GM13977 (cell line): ENCODE results near the gene ABCF2.

Source experiments
- DNase-seq: peaks from one replicate; pipeline ENCODE4 v3.0.0; 2012; ENCODE audit warnings: low spot score
- in situ Hi-C: fragments of 300-500 bp; cut with MboI; formaldehyde crosslinking; loops from one replicate; pipeline ENCODE4 v1.12.0; 2022; ENCODE audit warnings: low sequenced_read_pairs, low pct_unique_long_range_greater_than_20kb, mixed read lengths, inconsistent platforms; ENCODE audit not compliant: unreplicated experiment
- TF ChIP-seq, protein P1 (sequence below): IDR thresholded peaks from 2 replicates; pipeline ENCODE4 v1.5.1; 2012; ENCODE audit warnings: mild to moderate bottlenecking, control low read depth; ENCODE audit not compliant: insufficient read depth; ENCODE audit errors: extremely low read depth, missing control alignments

The ABCF2 gene

DNA sequence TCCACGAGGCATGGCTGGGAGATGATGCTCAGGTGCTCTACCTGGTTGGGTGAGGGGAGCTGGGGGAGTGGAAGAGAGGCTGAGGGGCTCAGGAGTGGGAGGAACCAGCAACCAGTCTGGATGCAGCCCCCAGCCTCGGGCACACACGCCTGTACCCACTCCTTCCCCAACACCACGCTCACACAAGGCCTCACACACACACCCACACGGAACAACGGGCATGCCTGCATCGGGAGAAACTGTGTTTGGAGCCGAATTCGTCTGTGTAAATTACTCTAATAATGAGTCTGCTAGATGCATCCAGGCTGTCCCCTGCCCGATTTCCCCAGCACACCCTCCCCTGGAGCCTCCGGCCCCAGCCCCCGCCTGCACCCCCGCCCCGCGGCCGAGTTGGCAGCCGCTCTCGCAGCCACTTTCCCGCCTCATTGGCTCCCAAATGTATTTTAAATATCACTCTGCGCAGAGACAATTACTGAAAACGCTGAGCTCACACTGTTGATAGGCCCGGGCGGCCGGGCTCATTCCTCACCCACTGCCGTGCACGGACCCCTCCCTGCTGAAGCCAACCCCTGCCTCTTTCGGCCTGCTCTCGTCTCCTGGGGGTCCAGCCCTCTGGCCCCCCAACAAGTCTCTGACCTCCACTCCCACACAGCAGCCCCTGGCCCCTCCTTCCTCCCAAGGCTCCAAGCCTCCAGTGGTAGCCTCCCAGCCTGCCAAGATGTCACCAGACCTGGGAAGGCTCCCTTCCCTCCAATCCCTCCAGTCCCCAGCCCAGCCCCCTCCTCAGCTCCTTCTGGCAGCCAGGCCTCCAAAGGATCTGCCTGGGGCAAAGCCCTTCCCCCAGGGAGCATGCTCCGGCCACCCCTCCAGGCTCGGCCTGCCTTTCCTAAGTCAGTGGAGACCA lies 27.8 kb downstream of the ABCF2 start:
- in situ Hi-C loops = no loop called here
- TF ChIP-seq, protein P1, sequence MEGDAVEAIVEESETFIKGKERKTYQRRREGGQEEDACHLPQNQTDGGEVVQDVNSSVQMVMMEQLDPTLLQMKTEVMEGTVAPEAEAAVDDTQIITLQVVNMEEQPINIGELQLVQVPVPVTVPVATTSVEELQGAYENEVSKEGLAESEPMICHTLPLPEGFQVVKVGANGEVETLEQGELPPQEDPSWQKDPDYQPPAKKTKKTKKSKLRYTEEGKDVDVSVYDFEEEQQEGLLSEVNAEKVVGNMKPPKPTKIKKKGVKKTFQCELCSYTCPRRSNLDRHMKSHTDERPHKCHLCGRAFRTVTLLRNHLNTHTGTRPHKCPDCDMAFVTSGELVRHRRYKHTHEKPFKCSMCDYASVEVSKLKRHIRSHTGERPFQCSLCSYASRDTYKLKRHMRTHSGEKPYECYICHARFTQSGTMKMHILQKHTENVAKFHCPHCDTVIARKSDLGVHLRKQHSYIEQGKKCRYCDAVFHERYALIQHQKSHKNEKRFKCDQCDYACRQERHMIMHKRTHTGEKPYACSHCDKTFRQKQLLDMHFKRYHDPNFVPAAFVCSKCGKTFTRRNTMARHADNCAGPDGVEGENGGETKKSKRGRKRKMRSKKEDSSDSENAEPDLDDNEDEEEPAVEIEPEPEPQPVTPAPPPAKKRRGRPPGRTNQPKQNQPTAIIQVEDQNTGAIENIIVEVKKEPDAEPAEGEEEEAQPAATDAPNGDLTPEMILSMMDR = no peak
- no peak for DNase-seq

DNA sequence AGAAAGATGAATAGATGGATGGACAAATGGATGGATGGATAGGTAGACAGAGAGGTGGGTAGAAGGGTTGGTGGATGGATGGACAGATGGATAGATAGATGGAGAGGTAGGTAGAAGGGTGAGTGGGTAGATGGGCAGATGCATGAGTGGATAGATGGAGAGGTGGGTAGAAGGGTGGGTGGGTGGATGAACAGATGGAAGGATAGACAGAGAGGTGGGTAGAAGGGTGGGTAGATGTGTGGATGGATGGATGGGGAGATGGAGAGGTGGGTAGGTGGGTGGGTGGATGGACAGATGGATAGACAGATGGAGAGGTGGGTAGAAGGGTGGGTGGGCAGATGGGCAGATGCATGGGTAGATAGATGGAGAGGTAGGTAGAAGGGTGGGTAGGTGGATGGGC lies 29.1 kb downstream of the ABCF2 start:
- DNase-seq = no peak
- TF ChIP-seq, protein P1 = no peak
- in situ Hi-C loops = no loop called here

DNA sequence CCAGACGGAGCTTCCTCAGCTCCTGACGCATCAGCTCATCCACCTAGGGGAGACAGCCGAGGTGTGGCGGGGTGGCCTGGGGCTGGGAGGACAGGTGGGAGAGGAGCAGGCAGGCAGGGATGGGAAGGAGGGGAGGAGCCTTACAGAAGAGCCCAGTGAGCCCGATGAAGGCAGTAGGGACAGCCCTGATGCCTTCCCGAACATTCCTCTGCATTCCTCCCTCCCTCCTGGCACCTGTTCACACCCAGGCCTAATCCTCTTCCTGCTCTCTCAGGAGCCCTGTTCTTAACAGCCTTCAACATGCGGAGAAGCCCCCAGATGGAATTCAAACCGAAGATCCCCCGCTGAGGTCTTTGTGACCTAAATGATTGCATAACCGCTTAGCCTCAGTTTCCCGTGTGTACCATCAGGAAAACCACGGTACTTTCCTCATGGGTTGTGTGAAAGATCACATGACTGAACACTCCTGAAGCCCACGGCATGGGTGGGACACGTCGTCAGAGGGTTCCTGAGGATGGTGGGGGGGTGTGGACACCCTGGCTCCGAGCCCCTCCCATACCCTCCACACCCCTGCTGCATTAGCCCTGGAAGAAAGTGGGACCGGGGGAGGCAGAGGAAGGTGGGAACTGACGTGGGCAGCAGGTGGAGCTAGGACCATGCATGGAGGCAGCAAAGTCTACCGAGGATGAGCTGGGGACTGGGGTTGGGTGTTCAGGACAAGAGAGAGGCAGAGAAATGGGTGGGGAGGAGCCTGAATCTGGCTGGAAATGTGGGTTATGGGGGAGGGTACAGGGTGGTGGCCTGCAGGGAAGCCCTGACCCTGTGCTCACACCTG lies 31.2 kb downstream of the ABCF2 start:
- in situ Hi-C loops = no loop called here
- DNase-seq = no peak
- TF ChIP-seq, protein P1 = no peak

DNA sequence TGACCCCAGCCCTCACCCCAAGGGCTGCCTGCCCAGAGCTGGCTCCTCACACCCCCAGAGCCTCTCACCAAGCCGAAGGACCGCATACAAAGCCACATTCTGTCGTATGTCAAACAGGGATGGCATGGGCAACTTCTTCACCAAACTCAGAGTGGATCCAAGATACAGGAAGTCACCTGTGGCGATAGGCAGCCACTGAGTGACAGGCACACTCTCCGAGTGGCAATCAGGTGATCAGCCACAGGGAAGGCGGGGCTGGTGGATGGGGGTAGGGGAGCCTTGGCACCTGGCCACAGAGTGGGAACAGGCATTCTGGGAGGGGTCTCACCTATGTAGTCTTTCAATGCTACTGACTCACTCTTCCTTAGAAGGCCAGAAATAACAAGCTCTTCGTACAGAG lies 32.8 kb downstream of the ABCF2 start:
- in situ Hi-C loops = no loop called here
- DNase-seq = no peak
- TF ChIP-seq, protein P1 = no peak

DNA sequence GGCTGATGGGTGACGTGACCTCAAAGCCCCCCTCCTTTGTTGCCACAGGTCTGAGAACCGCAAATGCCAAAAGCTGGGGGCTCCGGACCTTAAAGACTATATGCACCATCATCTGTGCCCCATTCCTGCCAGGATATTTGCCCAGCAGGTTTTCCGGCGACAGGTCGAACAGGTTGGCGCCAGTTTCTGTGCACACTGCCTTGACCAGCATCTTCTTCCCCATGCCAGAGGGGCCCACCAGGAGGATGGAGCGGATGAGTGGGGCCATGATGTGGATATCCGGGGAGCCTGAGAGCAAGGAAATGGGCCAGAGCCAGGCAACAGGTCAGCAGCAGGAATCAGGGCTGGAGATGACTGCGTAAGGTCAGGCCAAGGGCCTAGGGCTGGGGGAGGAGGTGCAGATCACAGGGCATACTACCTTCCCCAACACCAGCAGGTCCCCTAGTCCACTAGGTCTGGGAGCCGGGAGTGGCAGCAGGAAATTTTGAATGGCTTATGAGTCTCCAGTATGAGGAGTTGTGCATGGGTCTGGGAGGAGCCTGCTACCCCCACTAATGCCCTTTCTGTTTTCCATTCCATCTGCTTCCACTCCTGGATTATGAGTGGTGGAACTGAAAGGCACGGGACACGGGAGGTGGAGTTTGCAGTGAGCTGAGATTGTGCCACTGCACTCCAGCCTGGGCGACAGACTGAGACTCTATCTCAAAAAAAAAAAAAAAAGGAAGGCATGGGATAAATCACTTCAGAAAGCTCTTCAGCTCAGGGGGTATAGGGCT lies 33.6 kb downstream of the ABCF2 start:
- TF ChIP-seq, protein P1 = no peak
- no peak for DNase-seq
- in situ Hi-C loops = no loop called here

DNA sequence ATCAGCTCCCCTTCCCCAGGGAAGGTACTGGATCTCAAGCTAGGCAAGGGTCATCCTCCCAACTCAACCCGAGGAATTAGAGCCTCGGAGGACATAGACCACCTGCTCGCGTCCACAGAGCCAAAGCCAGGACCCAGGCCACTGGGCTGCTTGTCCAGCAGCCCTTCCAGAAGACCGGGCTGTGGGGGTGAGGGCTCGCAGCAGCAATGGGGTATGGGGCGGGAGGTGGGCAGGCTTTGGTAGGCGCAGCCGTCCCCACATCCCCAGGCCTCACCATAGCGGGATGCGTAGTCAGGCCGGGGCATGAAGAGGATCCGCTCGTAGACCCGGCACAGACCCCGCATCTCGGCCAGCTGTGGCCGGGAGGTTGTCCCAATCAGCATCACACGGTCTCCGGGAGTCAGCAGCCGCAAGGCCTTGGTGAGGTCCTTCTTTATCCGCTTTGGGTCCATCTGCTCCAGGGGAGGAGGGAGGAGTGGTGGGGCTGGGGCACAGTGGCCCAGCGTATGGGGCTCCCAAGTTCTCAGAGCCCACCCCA lies 34.9 kb downstream of the ABCF2 start:
- in situ Hi-C loops = no loop called here
- TF ChIP-seq, protein P1 = no peak
- DNase-seq = no peak
